H1 (cell line): ENCODE results near the gene KLHL40. TPM values are rescaled to one million over a fixed set of nuclear protein-coding genes. Genes with fewer than 3 reads are reported as not detected.

Experiments used
- CTCF ChIA-PET: fragments of 300-600 bp; sonication (Branson Sonifier 250); formaldehyde crosslinking; loops from one replicate; lab custom pipeline; 2021; ENCODE audit not compliant: partially characterized antibody; lab: Charles Lee
- POLR2A ChIA-PET: fragments of 300-600 bp; sonication (Branson Sonifier 250); formaldehyde crosslinking; loops from one replicate; lab custom pipeline; 2021; ENCODE audit warnings: inconsistent platforms; ENCODE audit not compliant: partially characterized antibody; lab: Charles Lee
- DNase-seq, 2 experiments: peaks; one replicate each; pipeline versions ENCODE4 v3.0.0 to v3.0.0-alpha.2; 2010 to 2022; ENCODE audit warnings: low spot score in 2 of 2, low read depth in 1 of 2, mixed read lengths in 1 of 2
- FAIRE-seq: peaks from 2 replicates; lab custom pipeline; 2011; peaks lifted over from hg19 to GRCh38; lab: Jason Lieb, UNC
- H2AFZ ChIP-seq: 2 replicates; pipeline ENCODE4 v1.8.1; 2012; ENCODE audit warnings: low read length, inconsistent platforms
- H2AK5ac ChIP-seq: 2 replicates; pipeline ENCODE4 v1.6.1; 2013; ENCODE audit warnings: low read depth, low read length
- H2BK120ac ChIP-seq: replicated peaks from 2 replicates; pipeline ENCODE3; 2013; ENCODE audit warnings: low read depth, low read length, inconsistent platforms
- H2BK12ac ChIP-seq: 2 replicates; pipeline ENCODE4 v1.6.1; 2013; ENCODE audit warnings: low read depth, low read length
- H2BK15ac ChIP-seq: 2 replicates; pipeline ENCODE4 v1.6.1; 2013; ENCODE audit warnings: low read length
- H2BK20ac ChIP-seq: 2 replicates; pipeline ENCODE4 v1.6.1; 2013; ENCODE audit warnings: low read length
- H2BK5ac ChIP-seq: 2 replicates; pipeline ENCODE4 v1.6.1; 2013; ENCODE audit warnings: low read depth, low read length
- H3K14ac ChIP-seq: 2 replicates; pipeline ENCODE4 v1.6.1; 2013; ENCODE audit warnings: inconsistent platforms; ENCODE audit not compliant: insufficient read length
- H3K18ac ChIP-seq: 2 replicates; pipeline ENCODE4 v1.6.1; 2013; ENCODE audit warnings: low read length; ENCODE audit errors: extremely low read depth
- H3K23ac ChIP-seq: 2 replicates; pipeline ENCODE4 v1.6.1; 2013; ENCODE audit warnings: inconsistent platforms; ENCODE audit not compliant: insufficient read length
- H3K23me2 ChIP-seq: 2 replicates; pipeline ENCODE4 v1.6.1; 2013; ENCODE audit warnings: low read depth, low read length
- H3K27ac ChIP-seq: 2 replicates; pipeline ENCODE4 v1.6.1; 2011; ENCODE audit warnings: low read depth, low read length, inconsistent platforms
- H3K27me3 ChIP-seq, 4 experiments: replicated peaks in 1 of 4; 1 replicate in 1 of 4; 2 replicates in 3 of 4; pipeline versions ENCODE4 v1.6.1 to v1.8.1; 2011 to 2013; ENCODE audit warnings: low read length in 3 of 4, mild to moderate bottlenecking in 3 of 4, inconsistent platforms in 2 of 4, mixed read lengths in 2 of 4, moderate library complexity in 1 of 4; ENCODE audit not compliant: control insufficient read depth in 3 of 4, insufficient read depth in 3 of 4; ENCODE audit errors: extremely low read depth in 1 of 4
- H3K36me3 ChIP-seq, 4 experiments: 2 replicates each; pipeline versions ENCODE4 v1.6.1 to v1.8.1; 2011 to 2013; ENCODE audit warnings: mild to moderate bottlenecking in 4 of 4, low read length in 3 of 4, moderate library complexity in 2 of 4, control low read depth in 1 of 4, inconsistent platforms in 1 of 4; ENCODE audit not compliant: insufficient read depth in 4 of 4, control insufficient read depth in 2 of 4
- H3K4ac ChIP-seq: replicated peaks from 2 replicates; pipeline ENCODE3; 2013; ENCODE audit warnings: low read length, low read depth, mixed read lengths, inconsistent platforms; ENCODE audit not compliant: insufficient read length
- H3K4me1 ChIP-seq, 4 experiments: replicated peaks in 1 of 4; 1 replicate in 1 of 4; 2 replicates in 3 of 4; pipeline versions ENCODE4 v1.6.1 to v1.8.1; 2011 to 2013; ENCODE audit warnings: low read length in 3 of 4, inconsistent platforms in 2 of 4, mixed read lengths in 1 of 4; ENCODE audit not compliant: insufficient read depth in 4 of 4, control insufficient read depth in 3 of 4
- H3K4me2 ChIP-seq, 2 experiments: 2 replicates each; pipeline versions ENCODE4 v1.6.1 to v1.8.1; 2011 to 2013; ENCODE audit warnings: low read depth in 2 of 2, low read length in 2 of 2, control low read depth in 1 of 2, inconsistent platforms in 1 of 2, mild to moderate bottlenecking in 1 of 2; ENCODE audit not compliant: insufficient read depth in 1 of 2
- H3K4me3 ChIP-seq, 4 experiments: fragments of 200-600, 300-600 bp in 1 of 4; sonication (generic), shearing (Covaris generic), sonication (Bioruptor Twin) in 1 of 4; 2 replicates each; pipeline versions ENCODE4 v1.5.1 to v1.8.1; 2011 to 2016; ENCODE audit warnings: low read length in 4 of 4, low read depth in 3 of 4, control low read depth in 2 of 4, inconsistent platforms in 2 of 4, mild to moderate bottlenecking in 2 of 4, mixed read lengths in 1 of 4, moderate library complexity in 1 of 4; ENCODE audit not compliant: insufficient read depth in 2 of 4; ENCODE audit errors: extremely low read depth in 1 of 4
- H3K56ac ChIP-seq: replicated peaks from 2 replicates; pipeline ENCODE3; 2013; ENCODE audit warnings: low read depth, mild to moderate bottlenecking, mixed read lengths, low read length, inconsistent platforms; ENCODE audit not compliant: insufficient read length
- H3K79me1 ChIP-seq: 2 replicates; pipeline ENCODE4 v1.6.1; 2013; ENCODE audit warnings: low read depth, low read length, control low read depth
- H3K79me2 ChIP-seq, 2 experiments: 2 replicates each; pipeline versions ENCODE4 v1.6.1 to v1.8.1; 2012 to 2013; ENCODE audit warnings: low read length in 2 of 2, mild to moderate bottlenecking in 2 of 2, inconsistent platforms in 1 of 2; ENCODE audit not compliant: insufficient read depth in 2 of 2, control insufficient read depth in 1 of 2
- H3K9ac ChIP-seq, 4 experiments: replicated peaks in 1 of 4; 1 replicate in 1 of 4; 2 replicates in 3 of 4; pipeline versions ENCODE4 v1.6.1 to v1.8.1; 2011 to 2013; ENCODE audit warnings: low read depth in 3 of 4, low read length in 3 of 4, control low read depth in 2 of 4, mild to moderate bottlenecking in 2 of 4, moderate library complexity in 2 of 4, inconsistent platforms in 1 of 4; ENCODE audit errors: extremely low read depth in 1 of 4
- H3K9me3 ChIP-seq, 2 experiments: 2 replicates each; pipeline versions ENCODE4 v1.6.1 to v1.8.1; 2012 to 2013; ENCODE audit warnings: mild to moderate bottlenecking in 2 of 2, moderate library complexity in 2 of 2, control low read depth in 1 of 2, inconsistent platforms in 1 of 2, low read depth in 1 of 2, low read length in 1 of 2, mixed read lengths in 1 of 2; ENCODE audit not compliant: insufficient read depth in 2 of 2
- H4K20me1 ChIP-seq, 2 experiments: replicated peaks in 1 of 2; 2 replicates each; pipeline versions ENCODE3 to v1.8.1; 2011 to 2013; ENCODE audit warnings: inconsistent platforms in 2 of 2, low read length in 2 of 2, mild to moderate bottlenecking in 1 of 2; ENCODE audit not compliant: insufficient read depth in 2 of 2, control insufficient read depth in 1 of 2
- H4K5ac ChIP-seq: 2 replicates; pipeline ENCODE4 v1.6.1; 2013; ENCODE audit warnings: low read length, low read depth, mixed read lengths, inconsistent platforms; ENCODE audit not compliant: insufficient read length
- H4K8ac ChIP-seq: 2 replicates; pipeline ENCODE4 v1.8.0; 2013; ENCODE audit warnings: mild to moderate bottlenecking, moderate library complexity, low read length, inconsistent platforms; ENCODE audit not compliant: insufficient read depth; ENCODE audit errors: extremely low read depth
- H4K91ac ChIP-seq: replicated peaks from 2 replicates; pipeline ENCODE3; 2013; ENCODE audit warnings: low read length, mixed read lengths, inconsistent platforms; ENCODE audit not compliant: insufficient read length
- POU5F1 ChIP-seq: IDR thresholded peaks from 2 replicates; pipeline ENCODE4 v1.6.1; 2011; ENCODE audit warnings: low read depth, mild to moderate bottlenecking, low read length, moderate library complexity
- YY1 ChIP-seq: IDR thresholded peaks from 2 replicates; pipeline ENCODE4 v1.6.1; 2011; ENCODE audit warnings: low read depth, mild to moderate bottlenecking, low read length
- WGBS, 2 experiments: shearing (Covaris generic) in 1 of 2; methylation state at CpG; one replicate each; pipeline versions ENCODE4 v1.1.6 to v1.1.7; 2013 to 2015; ENCODE audit warnings: low lambda C conversion rate in 2 of 2, mixed read lengths in 2 of 2, inconsistent platforms in 1 of 2, low coverage in 1 of 2, missing lambda C conversion rate in 1 of 2; ENCODE audit not compliant: insufficient replicate concordance in 2 of 2, insufficient coverage in 1 of 2, insufficient read length in 1 of 2; ENCODE audit errors: extremely low coverage in 1 of 2, missing lambda C conversion rate in 1 of 2; 5-methylcytosine and 5-hydroxymethylcytosine counted together
- polyA plus RNA-seq, 7 experiments: library from polyadenylated mRNA; depleted of rRNA in 3 of 7; stranded (reverse) in 5 of 7; unstranded in 2 of 7; fragments of >200 nt in 5 of 7; fragments of 200-250 nt in 2 of 7; gene quantifications; 1 replicate in 5 of 7; 2 replicates in 1 of 7; 4 replicates in 1 of 7; pipeline versions ENCODE4 v1.2.1 to v1.2.3, GENCODE V29; 2011 to 2013; ENCODE audit warnings: missing spikeins in 2 of 7, mixed read lengths in 2 of 7
- total RNA-seq: library from RNA; stranded (reverse); fragmentation: NEBNext Ultra II Directional; extraction: Animal tissue kit (Norgen Biotek cat#: 25700); gene quantifications from 2 replicates; pipeline ENCODE4 v1.2.1, GENCODE V29; 2021

The KLHL40 gene
- total and polyA plus RNA-seq, 2 of the 8 experiments (the other 6 are each of a cell fraction or from before 2014, with no cell fraction given) = 0.02 TPM; not detected in 1

- Histone ChIP-seq H3K79me1 (no peaks in the 10 kb centered on the region; the same call in 1 of the 2 replicates), H3K4ac (no peak overlapping the region), H3K14ac (no peak overlapping the region), H2BK15ac (no peak overlapping the region), H3K23me2 (no peaks in the 10 kb centered on the region), H4K20me1 (peaks cover 2 to 7% of the 10 kb centered on the region in 2 experiments), H3K79me2 (0 out of 4 replicates have a peak, but pooled peaks cover 4% of the 10 kb centered on the region in 2 experiments), H3K23ac (no peak overlapping the region), H2BK12ac (no peak overlapping the region), H2BK120ac (no peak overlapping the region), H2BK20ac (no peak overlapping the region), H2AFZ (no peak overlapping the region)
- ChIA-PET POLR2A (interaction anchor here (0.7 to 2.0 kb wide), 5 partner anchors 11 to 59 kb away, joined by 3 to 8 read pairs (median 3); partner anchors contain the start of genes NKTR and SEC22C), CTCF (interaction anchor here (0.8 to 1.7 kb wide), 3 partner anchors 10 to 190 kb away, joined by 3 to 4 read pairs (median 4); no protein-coding TSS in a partner anchor)
- DNase-seq = no peak
- TF ChIP-seq YY1 = no peak
- TF ChIP-seq POU5F1 = no peak
- TF ChIP-seq, all 59 proteins: peak for 0
- H3K27ac ChIP-seq = no peak overlapping the region
- FAIRE-seq = no peak
- WGBS, 2 experiments = 84% methylated on average over 6 of the region's 6 CpGs; no CpG with 5 or more reads in 1 of the 2 experiments
- no peak overlapping the region for H3K4me2 ChIP-seq
- H3K9ac ChIP-seq = no peak overlapping the region
- no peak overlapping the region for H2AK5ac ChIP-seq
- no peak overlapping the region for H3K18ac ChIP-seq
- H3K27me3 ChIP-seq = no peaks in the 10 kb centered on the region
- H3K4me1 ChIP-seq = no peaks in the 10 kb centered on the region
- peaks cover 53 to 97% (median 91%) of the 10 kb centered on the region in 4 experiments for H3K36me3 ChIP-seq
- no peak overlapping the region for H2BK5ac ChIP-seq
- H3K9me3 ChIP-seq = no peaks in the 10 kb centered on the region
- H3K56ac ChIP-seq = no peak overlapping the region
- no peak overlapping the region for H4K5ac ChIP-seq
- H4K8ac ChIP-seq = no peak overlapping the region
- H4K91ac ChIP-seq = no peak overlapping the region
- H3K4me3 ChIP-seq = no peak overlapping the region
These were observed 44.5 kb upstream of the KLHL40 start for GRCh38 chr3:42640771-42641370.
